Stromal cell of bone marrow (primary cell): ENCODE results near the gene TRMT61A.

Experiments used
- DNase-seq: peaks from one replicate; pipeline ENCODE4 v3.0.0-alpha.2; 2012; ENCODE audit warnings: low read depth

The TRMT61A gene

GRCh38 chr14:103535891-103536565 is 7.0 kb downstream of the TRMT61A start:
- DNase-seq, result no peak

- no peak for DNase-seq
These were observed 7.7 kb downstream of the TRMT61A start for GRCh38 chr14:103536693-103537092.

GRCh38 chr14:103537175-103537990 is 8.4 kb downstream of the TRMT61A start:
- DNase-seq, result no peak

- no peak for DNase-seq
These were observed 9.5 kb downstream of the TRMT61A start for GRCh38 chr14:103538291-103539055.

- DNase-seq, result no peak
These were observed 10.2 kb downstream of the TRMT61A start for GRCh38 chr14:103539056-103539825.

GRCh38 chr14:103540821-103541708 is 12.1 kb downstream of the TRMT61A start:
- DNase-seq, result no peak

- DNase-seq, result no peak
These were observed 13.0 kb downstream of the TRMT61A start for GRCh38 chr14:103541709-103542604.

- DNase-seq, result no peak
These were observed 13.7 kb downstream of the TRMT61A start for GRCh38 chr14:103542605-103543088.

- DNase-seq, result no peak
These were observed 14.1 kb downstream of the TRMT61A start for GRCh38 chr14:103543140-103543539.

- DNase-seq, result no peak
These were observed 14.9 kb downstream of the TRMT61A start for GRCh38 chr14:103543721-103544387.

GRCh38 chr14:103544388-103545218 is 15.6 kb downstream of the TRMT61A start:
- DNase-seq, result no peak

- no peak for DNase-seq
These were observed 16.4 kb downstream of the TRMT61A start for GRCh38 chr14:103545219-103545914.

GRCh38 chr14:103545915-103546651 is 17.1 kb downstream of the TRMT61A start:
- DNase-seq, result no peak

GRCh38 chr14:103546652-103547454 is 17.9 kb downstream of the TRMT61A start:
- DNase-seq, result no peak

- DNase-seq, result no peak
These were observed 18.5 kb downstream of the TRMT61A start for GRCh38 chr14:103547455-103547940.

- DNase-seq, result no peak
These were observed 19.0 kb downstream of the TRMT61A start for GRCh38 chr14:103547941-103548462.
